ENCODE data around the gene CAMTA2.
"Not testable (repeated sequence)": the region's sequence is repeated elsewhere in the genome, so short reads cannot be mapped to it uniquely, and the experiment has no call there.

The CAMTA2 gene

DNA sequence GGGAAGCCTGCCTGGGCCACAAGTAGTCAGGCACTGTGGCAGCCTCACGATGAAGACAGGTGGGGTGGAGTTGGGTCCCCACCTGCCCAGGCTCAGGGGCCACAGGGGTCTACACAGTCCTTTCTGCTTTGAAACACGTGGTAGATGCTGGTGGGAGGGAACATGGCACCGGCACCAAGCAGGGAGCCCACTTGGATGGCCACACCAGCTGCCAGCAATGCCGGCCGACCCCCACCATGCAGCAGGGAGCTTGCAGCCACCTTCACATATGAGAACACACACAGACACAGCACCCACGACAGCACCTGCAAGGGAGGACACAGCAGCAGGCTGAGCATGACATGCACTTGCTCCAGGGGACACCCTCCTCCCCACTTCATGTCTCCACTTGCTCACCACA, 45.4 kb upstream of the CAMTA2 start:
- no peak for DNase-seq (ENCODE audit: extremely low read depth, insufficient read length)
- Histone ChIP-seq H3K36me3 (ENCODE audit: control insufficient read depth, insufficient read depth, low read length) (no peaks in the 10 kb centered on the region), H3K27me3 (replicated peaks; ENCODE audit: control insufficient read depth, insufficient read depth, low read length) (no peaks in the 10 kb centered on the region), H3K4me3 (replicated peaks; ENCODE audit: low read depth, low read length) (no peak overlapping the region)
- TF ChIP-seq, protein P1, sequence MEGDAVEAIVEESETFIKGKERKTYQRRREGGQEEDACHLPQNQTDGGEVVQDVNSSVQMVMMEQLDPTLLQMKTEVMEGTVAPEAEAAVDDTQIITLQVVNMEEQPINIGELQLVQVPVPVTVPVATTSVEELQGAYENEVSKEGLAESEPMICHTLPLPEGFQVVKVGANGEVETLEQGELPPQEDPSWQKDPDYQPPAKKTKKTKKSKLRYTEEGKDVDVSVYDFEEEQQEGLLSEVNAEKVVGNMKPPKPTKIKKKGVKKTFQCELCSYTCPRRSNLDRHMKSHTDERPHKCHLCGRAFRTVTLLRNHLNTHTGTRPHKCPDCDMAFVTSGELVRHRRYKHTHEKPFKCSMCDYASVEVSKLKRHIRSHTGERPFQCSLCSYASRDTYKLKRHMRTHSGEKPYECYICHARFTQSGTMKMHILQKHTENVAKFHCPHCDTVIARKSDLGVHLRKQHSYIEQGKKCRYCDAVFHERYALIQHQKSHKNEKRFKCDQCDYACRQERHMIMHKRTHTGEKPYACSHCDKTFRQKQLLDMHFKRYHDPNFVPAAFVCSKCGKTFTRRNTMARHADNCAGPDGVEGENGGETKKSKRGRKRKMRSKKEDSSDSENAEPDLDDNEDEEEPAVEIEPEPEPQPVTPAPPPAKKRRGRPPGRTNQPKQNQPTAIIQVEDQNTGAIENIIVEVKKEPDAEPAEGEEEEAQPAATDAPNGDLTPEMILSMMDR (IDR thresholded peaks at IDR 0.05; ENCODE audit: insufficient read depth, low read length, poor library complexity, severe bottlenecking): no peak

DNA sequence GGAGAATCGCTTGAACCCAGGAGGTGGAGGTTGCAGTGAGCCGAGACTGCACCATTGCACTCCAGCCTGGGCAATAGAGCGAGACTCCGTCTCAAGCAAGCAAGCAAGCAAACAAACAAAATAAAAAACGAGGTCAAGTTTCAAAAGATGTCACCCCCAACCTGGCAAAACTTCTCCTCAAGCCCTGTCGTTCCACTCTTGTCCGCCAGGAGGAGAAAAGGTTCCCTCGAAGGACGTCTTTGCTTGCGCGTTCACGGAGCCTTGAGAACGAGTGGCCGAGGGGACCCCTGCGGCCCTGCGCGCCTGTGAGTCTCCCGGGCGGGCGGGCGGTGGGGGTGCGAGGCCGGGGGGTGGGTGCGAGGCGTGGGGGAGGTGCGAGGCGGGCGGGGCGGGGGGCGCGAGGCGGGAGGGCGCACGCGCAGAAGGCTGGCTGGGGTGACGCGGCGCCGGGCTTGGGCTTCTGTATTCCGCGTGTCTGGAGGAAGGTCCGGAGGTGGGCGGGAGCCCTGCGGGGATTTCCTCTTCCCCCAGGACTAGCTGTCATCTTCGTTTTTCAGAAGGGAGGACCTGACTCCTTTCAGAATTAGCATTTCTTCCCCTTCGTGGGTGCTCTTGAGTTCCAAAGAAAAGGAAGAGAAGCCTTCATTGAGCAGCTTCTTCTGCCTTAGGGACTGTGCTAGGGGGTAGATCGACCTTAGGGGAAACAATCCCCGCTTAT, 44.0 kb upstream of the CAMTA2 start:
- Histone ChIP-seq H3K36me3 (ENCODE audit: control insufficient read depth, insufficient read depth, low read length) (no peaks in the 10 kb centered on the region), H3K27me3 (replicated peaks; ENCODE audit: control insufficient read depth, insufficient read depth, low read length) (no peaks in the 10 kb centered on the region), H3K4me3 (replicated peaks; ENCODE audit: low read depth, low read length) (peak overlapping the region; percentile 54)
- TF ChIP-seq, protein P1 (IDR thresholded peaks at IDR 0.05; ENCODE audit: insufficient read depth, low read length, poor library complexity, severe bottlenecking): peak; percentile 80
- peak; percentile 84 for DNase-seq (ENCODE audit: extremely low read depth, insufficient read length)

DNA sequence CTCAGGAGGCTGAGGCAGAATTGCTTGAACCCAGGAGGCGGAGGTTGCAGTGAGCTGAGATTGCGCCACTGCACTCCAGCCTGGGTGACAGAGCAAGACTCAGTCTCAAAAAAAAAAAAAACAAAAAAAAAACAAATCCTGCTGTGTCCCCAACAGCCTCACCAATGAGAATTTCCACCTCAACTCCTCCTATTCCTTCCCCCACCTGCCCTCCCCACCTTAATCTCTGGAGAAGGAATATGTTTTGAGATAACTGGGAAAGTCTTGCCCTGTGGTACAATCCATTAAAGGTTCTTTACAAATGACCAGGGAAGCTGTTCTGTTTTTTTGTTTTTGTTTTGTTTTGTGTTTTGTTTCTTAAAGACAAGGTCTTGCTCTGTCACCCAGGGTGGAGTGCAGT, 42.7 kb upstream of the CAMTA2 start:
- not testable (repeated sequence) for DNase-seq (ENCODE audit: extremely low read depth, insufficient read length); H3K4me3 ChIP-seq (replicated peaks; ENCODE audit: low read depth, low read length); H3K27me3 ChIP-seq (replicated peaks; ENCODE audit: control insufficient read depth, insufficient read depth, low read length); H3K36me3 ChIP-seq (ENCODE audit: control insufficient read depth, insufficient read depth, low read length)

DNA sequence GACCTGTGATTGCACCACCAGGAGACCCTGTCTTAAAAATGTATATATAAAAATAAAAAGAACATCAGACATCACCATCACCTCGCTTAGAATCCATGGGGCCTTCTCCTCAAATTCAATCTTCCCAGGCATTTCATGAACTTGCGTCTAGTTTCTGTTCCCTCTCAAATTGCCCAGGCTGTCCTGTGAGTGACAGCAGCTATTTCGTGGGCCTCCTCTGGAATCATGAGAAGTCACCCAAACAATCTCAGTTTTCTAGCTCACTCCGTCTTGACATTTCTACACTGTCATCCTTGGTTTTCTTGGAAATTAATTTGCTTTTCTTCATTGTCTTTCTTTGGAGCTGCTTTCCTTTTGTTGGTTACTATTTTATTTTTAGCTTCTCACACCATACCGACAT, 40.4 kb upstream of the CAMTA2 start:
- Histone ChIP-seq H3K36me3 (ENCODE audit: control insufficient read depth, insufficient read depth, low read length) (peaks cover 4% of the 10 kb centered on the region), H3K27me3 (replicated peaks; ENCODE audit: control insufficient read depth, insufficient read depth, low read length) (no peaks in the 10 kb centered on the region), H3K4me3 (replicated peaks; ENCODE audit: low read depth, low read length) (no peak overlapping the region)
- DNase-seq (ENCODE audit: extremely low read depth, insufficient read length): no peak
- TF ChIP-seq, protein P1 (IDR thresholded peaks at IDR 0.05; ENCODE audit: insufficient read depth, low read length, poor library complexity, severe bottlenecking): no peak

DNA sequence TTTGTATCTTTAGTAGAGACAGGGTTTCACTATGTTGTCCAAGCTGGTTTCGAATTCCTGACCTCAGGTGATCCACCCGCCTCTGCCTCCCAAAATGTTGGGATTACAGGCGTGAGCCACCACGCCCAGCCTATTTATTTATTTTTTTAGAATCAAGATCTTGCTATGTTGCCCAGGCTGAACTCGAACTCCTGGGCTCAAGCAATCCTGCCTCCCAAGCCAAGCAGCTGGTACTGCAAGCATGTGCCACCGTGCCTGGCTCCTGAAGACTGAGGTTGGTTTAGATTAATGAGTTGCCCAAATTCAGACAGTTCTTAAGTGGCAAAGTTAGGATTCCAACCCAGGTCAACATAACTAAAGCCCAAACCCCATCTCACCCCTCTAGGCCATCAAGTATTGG, 39.8 kb upstream of the CAMTA2 start:
- TF ChIP-seq, protein P1 (IDR thresholded peaks at IDR 0.05; ENCODE audit: insufficient read depth, low read length, poor library complexity, severe bottlenecking): no peak
- H3K4me3 ChIP-seq (replicated peaks; ENCODE audit: low read depth, low read length): no peak overlapping the region
- H3K27me3 ChIP-seq (replicated peaks; ENCODE audit: control insufficient read depth, insufficient read depth, low read length): no peaks in the 10 kb centered on the region
- no peak for DNase-seq (ENCODE audit: extremely low read depth, insufficient read length)
- peaks cover 4% of the 10 kb centered on the region for H3K36me3 ChIP-seq (ENCODE audit: control insufficient read depth, insufficient read depth, low read length)

DNA sequence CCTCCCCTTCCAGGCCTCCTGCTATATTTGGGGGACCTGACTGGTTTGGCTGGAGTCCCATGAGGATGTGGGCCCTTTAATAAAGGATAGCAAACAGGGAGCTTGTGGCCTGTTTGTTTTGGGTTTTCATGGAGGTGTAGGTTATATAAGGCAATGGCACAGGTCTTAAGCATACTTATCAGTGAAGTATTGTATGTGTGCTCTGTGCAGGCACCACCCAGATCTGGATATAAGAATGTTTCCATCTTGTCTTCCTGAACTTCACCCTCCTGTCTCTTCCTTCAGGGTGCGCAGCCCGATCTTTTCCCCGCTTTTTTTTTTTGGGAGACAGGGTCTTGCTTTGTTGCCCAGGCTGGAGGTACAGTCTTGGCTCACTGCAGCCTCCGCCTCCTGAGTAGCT, 37.1 kb upstream of the CAMTA2 start:
- Histone ChIP-seq H3K27me3 (replicated peaks; ENCODE audit: control insufficient read depth, insufficient read depth, low read length) (no peaks in the 10 kb centered on the region), H3K36me3 (ENCODE audit: control insufficient read depth, insufficient read depth, low read length) (peaks cover 19% of the 10 kb centered on the region), H3K4me3 (replicated peaks; ENCODE audit: low read depth, low read length) (no peak overlapping the region)
- no peak for DNase-seq (ENCODE audit: extremely low read depth, insufficient read length)
- TF ChIP-seq, protein P1 (IDR thresholded peaks at IDR 0.05; ENCODE audit: insufficient read depth, low read length, poor library complexity, severe bottlenecking): no peak
